ENCODE data around the gene ABLIM3. TPM values are rescaled to one million over a fixed set of nuclear protein-coding genes. Genes with fewer than 3 reads are reported as not detected.

The ABLIM3 gene
- total RNA-seq, 1 donor from 2014 or later = not detected

DNA sequence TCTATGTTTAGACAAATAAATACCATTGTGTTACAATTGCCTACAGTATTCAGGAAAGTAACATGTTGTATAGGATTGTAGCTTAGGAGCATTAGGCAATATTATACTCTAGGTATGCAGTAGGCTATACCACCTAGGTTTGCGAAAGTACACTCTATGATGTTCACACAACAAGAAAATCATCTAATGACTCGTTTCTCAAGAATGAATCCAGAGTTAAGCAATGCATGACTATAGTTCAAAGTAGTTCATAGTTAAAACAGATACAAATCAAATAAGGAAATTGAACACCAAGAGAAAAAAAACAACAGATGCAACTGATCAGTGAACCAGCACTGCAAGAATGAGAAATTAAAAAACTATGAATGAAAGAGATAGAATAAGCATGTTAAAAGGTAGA lies 27.6 kb upstream of the ABLIM3 start:
- no peak overlapping the region for H2AFZ ChIP-seq (replicated peaks)
- H3K4me1 ChIP-seq = no peaks in the 10 kb centered on the region
- H3K79me2 ChIP-seq (ENCODE audit: low read depth) = no peaks in the 10 kb centered on the region
- H3K4me3 ChIP-seq = no peak overlapping the region
- H3K4me1 Mint-ChIP-seq = no peaks in the 10 kb centered on the region
- no peak overlapping the region for H3K4me3 Mint-ChIP-seq
- no peaks in the 10 kb centered on the region for H3K27me3 ChIP-seq
- H3K9ac ChIP-seq = no peak overlapping the region
- no peak overlapping the region for H3K27ac Mint-ChIP-seq
- no peaks in the 10 kb centered on the region for H3K36me3 Mint-ChIP-seq
- no peaks in the 10 kb centered on the region for H3F3A ChIP-seq (ENCODE audit: low read depth)
- H3K4me2 ChIP-seq = no peak overlapping the region
- H3K9me3 ChIP-seq (ENCODE audit: low read depth) = no peaks in the 10 kb centered on the region
- H3K9me3 Mint-ChIP-seq = no peaks in the 10 kb centered on the region
- no peaks in the 10 kb centered on the region for H3K36me3 ChIP-seq
- H4K20me1 ChIP-seq (ENCODE audit: low read depth) = no peaks in the 10 kb centered on the region
- TF ChIP-seq EZH2 (IDR thresholded peaks at IDR 0.05) (no peak), EZH2phosphoT487 (IDR thresholded peaks at IDR 0.05) (no peak)
- TF ChIP-seq, protein P1, sequence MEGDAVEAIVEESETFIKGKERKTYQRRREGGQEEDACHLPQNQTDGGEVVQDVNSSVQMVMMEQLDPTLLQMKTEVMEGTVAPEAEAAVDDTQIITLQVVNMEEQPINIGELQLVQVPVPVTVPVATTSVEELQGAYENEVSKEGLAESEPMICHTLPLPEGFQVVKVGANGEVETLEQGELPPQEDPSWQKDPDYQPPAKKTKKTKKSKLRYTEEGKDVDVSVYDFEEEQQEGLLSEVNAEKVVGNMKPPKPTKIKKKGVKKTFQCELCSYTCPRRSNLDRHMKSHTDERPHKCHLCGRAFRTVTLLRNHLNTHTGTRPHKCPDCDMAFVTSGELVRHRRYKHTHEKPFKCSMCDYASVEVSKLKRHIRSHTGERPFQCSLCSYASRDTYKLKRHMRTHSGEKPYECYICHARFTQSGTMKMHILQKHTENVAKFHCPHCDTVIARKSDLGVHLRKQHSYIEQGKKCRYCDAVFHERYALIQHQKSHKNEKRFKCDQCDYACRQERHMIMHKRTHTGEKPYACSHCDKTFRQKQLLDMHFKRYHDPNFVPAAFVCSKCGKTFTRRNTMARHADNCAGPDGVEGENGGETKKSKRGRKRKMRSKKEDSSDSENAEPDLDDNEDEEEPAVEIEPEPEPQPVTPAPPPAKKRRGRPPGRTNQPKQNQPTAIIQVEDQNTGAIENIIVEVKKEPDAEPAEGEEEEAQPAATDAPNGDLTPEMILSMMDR (IDR thresholded peaks at IDR 0.05) = no peak
- no peak for DNase-seq (ENCODE audit: low spot score)
- H3K27ac ChIP-seq = no peak overlapping the region
- H3K27me3 Mint-ChIP-seq (ENCODE audit: insufficient read depth, low read depth) = no peaks in the 10 kb centered on the region

DNA sequence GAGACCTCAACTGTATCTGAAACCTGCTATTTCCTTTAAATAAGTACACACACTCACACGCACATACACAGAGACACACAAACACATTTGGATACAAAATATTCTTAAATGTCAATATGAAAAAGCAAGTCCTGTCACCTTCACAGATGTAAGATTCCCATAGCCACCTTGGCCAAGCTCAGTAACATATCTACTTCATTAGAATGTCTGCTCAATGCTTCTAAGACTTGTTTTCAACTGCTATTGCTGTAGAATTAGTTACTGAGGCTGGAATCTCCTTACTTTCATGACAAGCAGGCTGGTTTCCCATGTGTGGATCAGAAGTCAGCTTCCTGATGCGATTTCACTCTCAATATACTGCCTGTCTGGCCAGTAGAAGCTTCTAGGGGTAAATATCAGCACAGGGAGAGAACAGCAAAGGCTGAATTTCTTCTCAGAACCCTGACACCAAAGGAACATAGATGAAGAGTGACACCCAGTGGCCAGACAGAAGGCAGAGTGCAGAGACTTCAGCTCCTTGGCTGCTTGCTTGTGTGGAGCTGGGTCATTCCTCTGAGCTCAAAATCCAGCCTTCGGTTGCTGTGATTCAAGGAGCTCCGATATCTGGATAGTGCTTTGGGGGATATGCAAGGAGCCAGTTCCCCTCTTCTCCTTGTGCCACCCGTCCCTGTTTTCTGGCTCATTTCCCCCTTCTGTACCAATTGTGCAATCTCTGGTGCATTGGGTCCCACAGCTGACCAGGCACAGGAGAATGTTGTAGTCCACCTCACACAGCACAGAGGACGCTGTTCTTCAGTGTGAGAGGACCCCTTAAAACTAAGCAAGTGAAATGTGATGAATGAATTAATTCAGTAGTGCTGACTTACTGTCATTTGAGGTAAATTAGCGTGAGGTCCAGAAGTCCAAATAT lies 26.6 kb upstream of the ABLIM3 start:
- Histone ChIP-seq H3K4me1 (no peaks in the 10 kb centered on the region), H2AFZ (replicated peaks) (peak overlapping the region; percentile 55), H3K27me3 (no peaks in the 10 kb centered on the region), H3K79me2 (ENCODE audit: low read depth) (no peaks in the 10 kb centered on the region), H3F3A (ENCODE audit: low read depth) (no peaks in the 10 kb centered on the region), H3K4me2 (no peak overlapping the region), H3K9me3 (ENCODE audit: low read depth) (no peaks in the 10 kb centered on the region), H3K4me3 (no peak overlapping the region), H4K20me1 (ENCODE audit: low read depth) (no peaks in the 10 kb centered on the region), H3K9ac (no peak overlapping the region), H3K27ac (no peak overlapping the region), H3K36me3 (no peaks in the 10 kb centered on the region)
- H3K4me3 Mint-ChIP-seq = no peak overlapping the region
- no peak overlapping the region for H3K27ac Mint-ChIP-seq
- peak; percentile 78 for DNase-seq (ENCODE audit: low spot score)
- no peaks in the 10 kb centered on the region for H3K36me3 Mint-ChIP-seq
- no peaks in the 10 kb centered on the region for H3K27me3 Mint-ChIP-seq (ENCODE audit: insufficient read depth, low read depth)
- H3K4me1 Mint-ChIP-seq = no peaks in the 10 kb centered on the region
- TF ChIP-seq EZH2 (IDR thresholded peaks at IDR 0.05) = no peak
- TF ChIP-seq, protein P1 (IDR thresholded peaks at IDR 0.05) = peak; percentile 84
- no peaks in the 10 kb centered on the region for H3K9me3 Mint-ChIP-seq

DNA sequence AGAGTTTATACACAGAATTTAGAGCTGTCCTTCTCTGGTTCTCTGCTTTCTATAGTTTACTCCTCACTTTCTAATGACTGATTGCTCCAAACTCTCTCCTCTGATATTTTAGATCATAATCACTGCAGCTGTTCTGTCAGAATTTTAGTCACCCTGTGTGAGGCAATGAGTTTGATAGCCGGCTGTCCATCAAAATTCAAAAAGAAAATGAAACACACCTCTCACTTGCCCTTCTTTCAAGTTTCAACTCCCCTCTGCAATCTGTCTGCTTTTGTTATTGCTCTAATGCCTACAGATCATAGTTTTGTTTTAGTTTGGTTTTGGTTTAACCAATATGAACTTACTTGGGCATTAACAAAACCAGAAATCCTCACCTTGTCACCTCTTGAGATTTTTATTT lies 23.3 kb upstream of the ABLIM3 start:
- Histone ChIP-seq H3K9me3 (ENCODE audit: low read depth) (no peaks in the 10 kb centered on the region), H3K27me3 (no peaks in the 10 kb centered on the region), H3F3A (ENCODE audit: low read depth) (no peaks in the 10 kb centered on the region), H3K4me3 (no peak overlapping the region), H4K20me1 (ENCODE audit: low read depth) (no peaks in the 10 kb centered on the region), H3K9ac (no peak overlapping the region), H3K36me3 (no peaks in the 10 kb centered on the region), H3K4me1 (no peaks in the 10 kb centered on the region), H3K27ac (no peak overlapping the region), H3K4me2 (no peak overlapping the region), H2AFZ (replicated peaks) (no peak overlapping the region), H3K79me2 (ENCODE audit: low read depth) (no peaks in the 10 kb centered on the region)
- H3K4me1 Mint-ChIP-seq = no peaks in the 10 kb centered on the region
- no peak overlapping the region for H3K27ac Mint-ChIP-seq
- no peaks in the 10 kb centered on the region for H3K36me3 Mint-ChIP-seq
- TF ChIP-seq, protein P1 (IDR thresholded peaks at IDR 0.05) = no peak
- no peak for TF ChIP-seq EZH2phosphoT487 (IDR thresholded peaks at IDR 0.05)
- no peak for TF ChIP-seq EZH2 (IDR thresholded peaks at IDR 0.05)
- peaks cover 5% of the 10 kb centered on the region for H3K27me3 Mint-ChIP-seq (ENCODE audit: insufficient read depth, low read depth)
- no peak overlapping the region for H3K4me3 Mint-ChIP-seq
- H3K9me3 Mint-ChIP-seq = no peaks in the 10 kb centered on the region
- DNase-seq (ENCODE audit: low spot score) = no peak
